Testis (tissue), 2 donors: ENCODE measurements around the gene FSIP1.

Experiments
- POLR2A ChIP-seq: fragments of 450-650 bp; IDR thresholded peaks from one replicate; pipeline ENCODE4 v1.6.1; 2017; ENCODE audit warnings: antibody characterized with exemption, mild to moderate bottlenecking, moderate library complexity
- TF ChIP-seq, protein P1 (sequence below), 3 experiments: fragments of 450-650 bp in 2 of 3; fragments of 200-600 bp in 1 of 3; sonication (generic) in 1 of 3; IDR thresholded peaks; one replicate each; pipeline ENCODE4 v1.5.1; 2016 to 2019; ENCODE audit warnings: antibody characterized with exemption in 3 of 3, mild to moderate bottlenecking in 2 of 3, moderate library complexity in 1 of 3

DNA sequence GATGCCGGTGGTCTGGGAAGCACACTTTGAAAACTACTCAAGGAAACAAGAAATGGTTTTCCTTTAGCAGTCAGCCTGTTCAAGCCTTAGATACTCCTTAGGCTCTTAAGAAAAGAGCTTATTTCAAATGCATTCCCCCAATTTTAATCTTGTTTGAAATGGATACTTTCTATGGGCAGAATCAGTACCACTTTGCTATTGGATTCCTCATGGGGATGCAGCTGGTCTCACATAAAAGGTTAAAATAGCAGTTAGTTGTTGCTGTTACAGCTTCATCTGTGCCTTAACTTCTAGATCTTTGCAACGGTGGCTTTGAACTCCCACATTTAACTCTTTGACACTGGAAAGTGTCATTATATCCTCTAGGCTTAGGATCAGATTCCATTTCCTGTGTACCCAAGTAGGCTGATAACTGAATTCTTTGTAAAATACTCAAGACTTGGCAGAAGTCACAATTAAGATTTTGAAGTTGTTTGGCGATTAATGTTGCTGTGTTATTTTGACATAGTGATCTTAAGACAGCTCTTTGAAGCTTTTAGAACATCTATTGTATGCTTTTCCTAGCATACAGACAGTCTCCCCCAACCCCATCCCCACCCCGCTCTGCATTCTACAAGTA is 199.6 kb downstream of the FSIP1 start:
- TF ChIP-seq POLR2A, result no peak
- TF ChIP-seq, protein P1, sequence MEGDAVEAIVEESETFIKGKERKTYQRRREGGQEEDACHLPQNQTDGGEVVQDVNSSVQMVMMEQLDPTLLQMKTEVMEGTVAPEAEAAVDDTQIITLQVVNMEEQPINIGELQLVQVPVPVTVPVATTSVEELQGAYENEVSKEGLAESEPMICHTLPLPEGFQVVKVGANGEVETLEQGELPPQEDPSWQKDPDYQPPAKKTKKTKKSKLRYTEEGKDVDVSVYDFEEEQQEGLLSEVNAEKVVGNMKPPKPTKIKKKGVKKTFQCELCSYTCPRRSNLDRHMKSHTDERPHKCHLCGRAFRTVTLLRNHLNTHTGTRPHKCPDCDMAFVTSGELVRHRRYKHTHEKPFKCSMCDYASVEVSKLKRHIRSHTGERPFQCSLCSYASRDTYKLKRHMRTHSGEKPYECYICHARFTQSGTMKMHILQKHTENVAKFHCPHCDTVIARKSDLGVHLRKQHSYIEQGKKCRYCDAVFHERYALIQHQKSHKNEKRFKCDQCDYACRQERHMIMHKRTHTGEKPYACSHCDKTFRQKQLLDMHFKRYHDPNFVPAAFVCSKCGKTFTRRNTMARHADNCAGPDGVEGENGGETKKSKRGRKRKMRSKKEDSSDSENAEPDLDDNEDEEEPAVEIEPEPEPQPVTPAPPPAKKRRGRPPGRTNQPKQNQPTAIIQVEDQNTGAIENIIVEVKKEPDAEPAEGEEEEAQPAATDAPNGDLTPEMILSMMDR (IDR thresholded peaks at IDR 0.05), result no peak
